SK-N-SH treated with all-trans-retinoic acid at 6 μM for 48 hours (cell line): ENCODE results near the gene SLC41A1.

ENCODE experiments used
- ATAC-seq: fragments of 200-7000 bp; cut with Tn5 transposase; 3 replicates; pipeline ENCODE4 v1.9.1; 2020; ENCODE audit warnings: mild to moderate bottlenecking, moderate library complexity
- ARNTL ChIP-seq: fragments of 450-650 bp; formaldehyde crosslinking; IDR thresholded peaks from 2 replicates; pipeline ENCODE4 v1.5.0; 2020; ENCODE audit warnings: low read depth, mild to moderate bottlenecking, moderate library complexity, borderline replicate concordance
- BACH2 ChIP-seq: fragments of 250-450 bp; sonication (Bioruptor Pico); IDR thresholded peaks from 2 replicates; pipeline ENCODE4 v1.9.0; 2021; ENCODE audit warnings: mild to moderate bottlenecking, borderline replicate concordance
- CSDC2 ChIP-seq: fragments of 250-450 bp; sonication (Bioruptor Pico); IDR thresholded peaks from 2 replicates; pipeline ENCODE4 v1.5.0; 2020; ENCODE audit warnings: mild to moderate bottlenecking, moderate library complexity
- ESRRG ChIP-seq: fragments of 250-450 bp; sonication (Bioruptor Pico); IDR thresholded peaks from 2 replicates; pipeline ENCODE4 v1.6.1; 2021; ENCODE audit warnings: mild to moderate bottlenecking
- GLIS3 ChIP-seq: fragments of 250-450 bp; sonication (Bioruptor Pico); IDR thresholded peaks from 2 replicates; pipeline ENCODE4 v1.5.0; 2020; ENCODE audit warnings: mild to moderate bottlenecking, moderate library complexity
- ISL1 ChIP-seq: fragments of 250-450 bp; sonication (Bioruptor Pico); IDR thresholded peaks from 2 replicates; pipeline ENCODE4 v2.1.2; 2022; ENCODE audit warnings: mild to moderate bottlenecking, moderate library complexity
- OSR1 ChIP-seq: fragments of 250-450 bp; sonication (Bioruptor Pico); IDR thresholded peaks from 2 replicates; pipeline ENCODE4 v1.8.0; 2022; ENCODE audit warnings: moderate library complexity, mild to moderate bottlenecking, inconsistent platforms
- PPARA ChIP-seq: fragments of 250-450 bp; sonication (Bioruptor Pico); IDR thresholded peaks from 2 replicates; pipeline ENCODE4 v1.5.0; 2020; ENCODE audit warnings: mild to moderate bottlenecking, borderline replicate concordance
- RARB ChIP-seq: fragments of 250-450 bp; sonication (Bioruptor Pico); IDR thresholded peaks from 2 replicates; pipeline ENCODE4 v1.8.0; 2021; ENCODE audit warnings: mild to moderate bottlenecking, moderate library complexity
- SNAI2 ChIP-seq: fragments of 250-450 bp; sonication (Bioruptor Pico); IDR thresholded peaks from 2 replicates; pipeline ENCODE4 v1.5.0; 2020; ENCODE audit warnings: mild to moderate bottlenecking, moderate library complexity
- TCF4 ChIP-seq: fragments of 250-450 bp; sonication (Bioruptor Pico); IDR thresholded peaks from 2 replicates; pipeline ENCODE4 v1.8.0; 2021; ENCODE audit warnings: mild to moderate bottlenecking, moderate library complexity, borderline replicate concordance
- TOX ChIP-seq: fragments of 250-450 bp; sonication (Bioruptor Pico); IDR thresholded peaks from 2 replicates; pipeline ENCODE4 v1.8.0; 2021; ENCODE audit warnings: mild to moderate bottlenecking, moderate library complexity, borderline replicate concordance
- ZC3H10 ChIP-seq: fragments of 250-450 bp; sonication (Bioruptor Pico); IDR thresholded peaks from 2 replicates; pipeline ENCODE4 v1.5.1; 2021; ENCODE audit warnings: mild to moderate bottlenecking, moderate library complexity
- ZFP3 ChIP-seq: fragments of 250-450 bp; sonication (Bioruptor Pico); IDR thresholded peaks from 2 replicates; pipeline ENCODE4 v1.5.0; 2020; ENCODE audit warnings: mild to moderate bottlenecking, moderate library complexity
- ZFP30 ChIP-seq: fragments of 450-650 bp; formaldehyde crosslinking; IDR thresholded peaks from 2 replicates; pipeline ENCODE4 v1.5.0; 2022; ENCODE audit warnings: mild to moderate bottlenecking, moderate library complexity
- ZNF565 ChIP-seq: fragments of 450-650 bp; formaldehyde crosslinking; conservative IDR thresholded peaks from 2 replicates; pipeline ENCODE4 v1.5.0; 2020; ENCODE audit warnings: low read depth, mild to moderate bottlenecking, moderate library complexity
- ZNF70 ChIP-seq: fragments of 450-650 bp; formaldehyde crosslinking; IDR thresholded peaks from 2 replicates; pipeline ENCODE4 v1.5.0; 2020; ENCODE audit warnings: mild to moderate bottlenecking, moderate library complexity
- ZNF8 ChIP-seq: fragments of 450-650 bp; formaldehyde crosslinking; IDR thresholded peaks from 2 replicates; pipeline ENCODE4 v1.5.0; 2020; ENCODE audit warnings: mild to moderate bottlenecking, moderate library complexity
- TF ChIP-seq, protein P1 (sequence below): fragments of 250-450 bp; sonication (Bioruptor Pico); IDR thresholded peaks from 2 replicates; pipeline ENCODE4 v1.8.0; 2020; ENCODE audit warnings: mild to moderate bottlenecking, moderate library complexity, borderline replicate concordance
- TF ChIP-seq, protein P2 (sequence below): fragments of 250-450 bp; sonication (Bioruptor Pico); IDR thresholded peaks from 2 replicates; pipeline ENCODE4 v1.5.1; 2021; ENCODE audit warnings: mild to moderate bottlenecking, moderate library complexity
- TF ChIP-seq, protein P3 (sequence below): fragments of 250-450 bp; sonication (Bioruptor Pico); IDR thresholded peaks from 2 replicates; pipeline ENCODE4 v1.5.1; 2020; ENCODE audit warnings: low read depth, mild to moderate bottlenecking, moderate library complexity
- TF ChIP-seq, protein P4 (sequence below): fragments of 250-450 bp; sonication (Bioruptor Pico); IDR thresholded peaks from 2 replicates; pipeline ENCODE4 v1.5.0; 2020; ENCODE audit warnings: mild to moderate bottlenecking, moderate library complexity
- TF ChIP-seq, protein P5 (sequence below): fragments of 250-450 bp; sonication (Bioruptor Pico); IDR thresholded peaks from 2 replicates; pipeline ENCODE4 v1.8.0; 2021; ENCODE audit warnings: low read depth, mild to moderate bottlenecking, moderate library complexity, borderline replicate concordance

The SLC41A1 gene

DNA sequence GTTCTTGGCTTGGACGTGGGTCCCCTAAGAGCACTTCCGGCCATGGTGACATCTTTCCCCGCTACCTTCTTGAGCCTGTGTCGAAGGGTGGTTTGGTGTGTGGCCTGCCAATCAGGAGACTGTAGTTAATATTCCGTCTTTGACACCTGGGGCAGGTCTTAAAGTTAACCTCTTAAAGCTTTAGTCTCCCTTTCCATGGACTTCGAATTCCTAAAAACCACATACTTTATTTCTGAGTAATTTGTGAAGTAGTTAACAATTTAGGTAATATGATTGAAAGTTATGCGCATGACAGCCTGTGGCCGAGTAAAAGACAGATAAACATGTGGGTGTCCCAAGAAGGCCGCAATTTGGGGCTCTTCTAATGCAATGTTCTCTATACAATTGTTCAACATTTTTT lies 27.6 kb downstream of the SLC41A1 start:
- TF ChIP-seq PPARA (CRISPR knock-in tag) (no peak), OSR1 (CRISPR knock-in tag) (no peak), ZNF8 (CRISPR knock-in tag) (no peak), ZFP3 (CRISPR knock-in tag) (no peak), ZC3H10 (CRISPR knock-in tag) (no peak), ZNF70 (CRISPR knock-in tag) (no peak), ARNTL (no peak), BACH2 (no peak), ISL1 (no peak), RARB (CRISPR knock-in tag) (no peak), ESRRG (no peak), SNAI2 (CRISPR knock-in tag) (no peak), TOX (no peak), ZFP30 (CRISPR knock-in tag) (no peak), CSDC2 (no peak)
- TF ChIP-seq, protein P1, sequence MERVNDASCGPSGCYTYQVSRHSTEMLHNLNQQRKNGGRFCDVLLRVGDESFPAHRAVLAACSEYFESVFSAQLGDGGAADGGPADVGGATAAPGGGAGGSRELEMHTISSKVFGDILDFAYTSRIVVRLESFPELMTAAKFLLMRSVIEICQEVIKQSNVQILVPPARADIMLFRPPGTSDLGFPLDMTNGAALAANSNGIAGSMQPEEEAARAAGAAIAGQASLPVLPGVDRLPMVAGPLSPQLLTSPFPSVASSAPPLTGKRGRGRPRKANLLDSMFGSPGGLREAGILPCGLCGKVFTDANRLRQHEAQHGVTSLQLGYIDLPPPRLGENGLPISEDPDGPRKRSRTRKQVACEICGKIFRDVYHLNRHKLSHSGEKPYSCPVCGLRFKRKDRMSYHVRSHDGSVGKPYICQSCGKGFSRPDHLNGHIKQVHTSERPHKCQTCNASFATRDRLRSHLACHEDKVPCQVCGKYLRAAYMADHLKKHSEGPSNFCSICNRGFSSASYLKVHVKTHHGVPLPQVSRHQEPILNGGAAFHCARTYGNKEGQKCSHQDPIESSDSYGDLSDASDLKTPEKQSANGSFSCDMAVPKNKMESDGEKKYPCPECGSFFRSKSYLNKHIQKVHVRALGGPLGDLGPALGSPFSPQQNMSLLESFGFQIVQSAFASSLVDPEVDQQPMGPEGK (CRISPR knock-in tag), result no peak
- TF ChIP-seq, protein P2, sequence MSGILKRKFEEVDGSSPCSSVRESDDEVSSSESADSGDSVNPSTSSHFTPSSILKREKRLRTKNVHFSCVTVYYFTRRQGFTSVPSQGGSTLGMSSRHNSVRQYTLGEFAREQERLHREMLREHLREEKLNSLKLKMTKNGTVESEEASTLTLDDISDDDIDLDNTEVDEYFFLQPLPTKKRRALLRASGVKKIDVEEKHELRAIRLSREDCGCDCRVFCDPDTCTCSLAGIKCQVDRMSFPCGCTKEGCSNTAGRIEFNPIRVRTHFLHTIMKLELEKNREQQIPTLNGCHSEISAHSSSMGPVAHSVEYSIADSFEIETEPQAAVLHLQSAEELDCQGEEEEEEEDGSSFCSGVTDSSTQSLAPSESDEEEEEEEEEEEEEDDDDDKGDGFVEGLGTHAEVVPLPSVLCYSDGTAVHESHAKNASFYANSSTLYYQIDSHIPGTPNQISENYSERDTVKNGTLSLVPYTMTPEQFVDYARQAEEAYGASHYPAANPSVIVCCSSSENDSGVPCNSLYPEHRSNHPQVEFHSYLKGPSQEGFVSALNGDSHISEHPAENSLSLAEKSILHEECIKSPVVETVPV (CRISPR knock-in tag), result no peak
- TF ChIP-seq, protein P3, sequence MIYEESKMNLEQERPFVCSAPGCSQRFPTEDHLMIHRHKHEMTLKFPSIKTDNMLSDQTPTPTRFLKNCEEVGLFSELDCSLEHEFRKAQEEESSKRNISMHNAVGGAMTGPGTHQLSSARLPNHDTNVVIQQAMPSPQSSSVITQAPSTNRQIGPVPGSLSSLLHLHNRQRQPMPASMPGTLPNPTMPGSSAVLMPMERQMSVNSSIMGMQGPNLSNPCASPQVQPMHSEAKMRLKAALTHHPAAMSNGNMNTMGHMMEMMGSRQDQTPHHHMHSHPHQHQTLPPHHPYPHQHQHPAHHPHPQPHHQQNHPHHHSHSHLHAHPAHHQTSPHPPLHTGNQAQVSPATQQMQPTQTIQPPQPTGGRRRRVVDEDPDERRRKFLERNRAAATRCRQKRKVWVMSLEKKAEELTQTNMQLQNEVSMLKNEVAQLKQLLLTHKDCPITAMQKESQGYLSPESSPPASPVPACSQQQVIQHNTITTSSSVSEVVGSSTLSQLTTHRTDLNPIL, result no peak
- TF ChIP-seq, protein P4, sequence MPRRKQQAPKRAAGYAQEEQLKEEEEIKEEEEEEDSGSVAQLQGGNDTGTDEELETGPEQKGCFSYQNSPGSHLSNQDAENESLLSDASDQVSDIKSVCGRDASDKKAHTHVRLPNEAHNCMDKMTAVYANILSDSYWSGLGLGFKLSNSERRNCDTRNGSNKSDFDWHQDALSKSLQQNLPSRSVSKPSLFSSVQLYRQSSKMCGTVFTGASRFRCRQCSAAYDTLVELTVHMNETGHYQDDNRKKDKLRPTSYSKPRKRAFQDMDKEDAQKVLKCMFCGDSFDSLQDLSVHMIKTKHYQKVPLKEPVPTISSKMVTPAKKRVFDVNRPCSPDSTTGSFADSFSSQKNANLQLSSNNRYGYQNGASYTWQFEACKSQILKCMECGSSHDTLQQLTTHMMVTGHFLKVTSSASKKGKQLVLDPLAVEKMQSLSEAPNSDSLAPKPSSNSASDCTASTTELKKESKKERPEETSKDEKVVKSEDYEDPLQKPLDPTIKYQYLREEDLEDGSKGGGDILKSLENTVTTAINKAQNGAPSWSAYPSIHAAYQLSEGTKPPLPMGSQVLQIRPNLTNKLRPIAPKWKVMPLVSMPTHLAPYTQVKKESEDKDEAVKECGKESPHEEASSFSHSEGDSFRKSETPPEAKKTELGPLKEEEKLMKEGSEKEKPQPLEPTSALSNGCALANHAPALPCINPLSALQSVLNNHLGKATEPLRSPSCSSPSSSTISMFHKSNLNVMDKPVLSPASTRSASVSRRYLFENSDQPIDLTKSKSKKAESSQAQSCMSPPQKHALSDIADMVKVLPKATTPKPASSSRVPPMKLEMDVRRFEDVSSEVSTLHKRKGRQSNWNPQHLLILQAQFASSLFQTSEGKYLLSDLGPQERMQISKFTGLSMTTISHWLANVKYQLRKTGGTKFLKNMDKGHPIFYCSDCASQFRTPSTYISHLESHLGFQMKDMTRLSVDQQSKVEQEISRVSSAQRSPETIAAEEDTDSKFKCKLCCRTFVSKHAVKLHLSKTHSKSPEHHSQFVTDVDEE (CRISPR knock-in tag), result no peak
- ATAC-seq, result no peak

DNA sequence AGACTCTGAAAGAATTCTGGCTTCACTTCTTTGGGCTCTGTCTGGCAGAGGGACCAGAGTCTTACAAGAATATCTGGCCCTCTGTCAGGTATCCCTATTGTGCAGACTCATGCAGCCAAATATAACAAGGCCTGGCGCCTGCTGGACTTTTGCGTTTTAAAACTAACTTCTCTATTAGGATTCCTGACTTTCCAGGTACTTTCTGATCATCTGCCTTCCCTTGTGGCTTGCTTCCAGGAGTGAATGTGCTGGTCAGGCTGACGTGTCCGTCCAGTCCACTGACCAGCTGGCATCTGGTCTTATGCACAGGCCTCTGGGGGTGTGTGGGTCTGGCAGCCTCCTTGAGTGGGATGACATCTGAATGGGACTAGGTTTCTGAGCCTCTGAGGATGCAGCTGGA lies 29.1 kb downstream of the SLC41A1 start:
- no peak for ATAC-seq
- TF ChIP-seq OSR1 (CRISPR knock-in tag) (no peak), ISL1 (no peak), ESRRG (no peak), SNAI2 (CRISPR knock-in tag) (no peak), ARNTL (no peak), GLIS3 (CRISPR knock-in tag) (no peak), ZNF565 (CRISPR knock-in tag) (no peak), CSDC2 (no peak), TCF4 (CRISPR knock-in tag) (no peak), ZFP30 (CRISPR knock-in tag) (no peak), RARB (CRISPR knock-in tag) (no peak)
- TF ChIP-seq, protein P3, result no peak
- TF ChIP-seq, protein P2 (CRISPR knock-in tag), result no peak
- TF ChIP-seq, protein P5, sequence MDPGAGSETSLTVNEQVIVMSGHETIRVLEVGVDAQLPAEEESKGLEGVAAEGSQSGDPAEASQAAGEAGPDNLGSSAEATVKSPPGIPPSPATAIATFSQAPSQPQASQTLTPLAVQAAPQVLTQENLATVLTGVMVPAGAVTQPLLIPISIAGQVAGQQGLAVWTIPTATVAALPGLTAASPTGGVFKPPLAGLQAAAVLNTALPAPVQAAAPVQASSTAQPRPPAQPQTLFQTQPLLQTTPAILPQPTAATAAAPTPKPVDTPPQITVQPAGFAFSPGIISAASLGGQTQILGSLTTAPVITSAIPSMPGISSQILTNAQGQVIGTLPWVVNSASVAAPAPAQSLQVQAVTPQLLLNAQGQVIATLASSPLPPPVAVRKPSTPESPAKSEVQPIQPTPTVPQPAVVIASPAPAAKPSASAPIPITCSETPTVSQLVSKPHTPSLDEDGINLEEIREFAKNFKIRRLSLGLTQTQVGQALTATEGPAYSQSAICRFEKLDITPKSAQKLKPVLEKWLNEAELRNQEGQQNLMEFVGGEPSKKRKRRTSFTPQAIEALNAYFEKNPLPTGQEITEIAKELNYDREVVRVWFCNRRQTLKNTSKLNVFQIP, result no peak
- TF ChIP-seq, protein P4 (CRISPR knock-in tag), result no peak
- TF ChIP-seq, protein P1 (CRISPR knock-in tag), result no peak
